Measurements from ENCODE around the gene TCHP. TPM values are rescaled to one million over a fixed set of nuclear protein-coding genes. Genes with fewer than 3 reads are reported as not detected.

Gene TCHP
- total and polyA plus RNA-seq, 12 donors = 8.3 to 21.1 (median 10.6) TPM

DNA sequence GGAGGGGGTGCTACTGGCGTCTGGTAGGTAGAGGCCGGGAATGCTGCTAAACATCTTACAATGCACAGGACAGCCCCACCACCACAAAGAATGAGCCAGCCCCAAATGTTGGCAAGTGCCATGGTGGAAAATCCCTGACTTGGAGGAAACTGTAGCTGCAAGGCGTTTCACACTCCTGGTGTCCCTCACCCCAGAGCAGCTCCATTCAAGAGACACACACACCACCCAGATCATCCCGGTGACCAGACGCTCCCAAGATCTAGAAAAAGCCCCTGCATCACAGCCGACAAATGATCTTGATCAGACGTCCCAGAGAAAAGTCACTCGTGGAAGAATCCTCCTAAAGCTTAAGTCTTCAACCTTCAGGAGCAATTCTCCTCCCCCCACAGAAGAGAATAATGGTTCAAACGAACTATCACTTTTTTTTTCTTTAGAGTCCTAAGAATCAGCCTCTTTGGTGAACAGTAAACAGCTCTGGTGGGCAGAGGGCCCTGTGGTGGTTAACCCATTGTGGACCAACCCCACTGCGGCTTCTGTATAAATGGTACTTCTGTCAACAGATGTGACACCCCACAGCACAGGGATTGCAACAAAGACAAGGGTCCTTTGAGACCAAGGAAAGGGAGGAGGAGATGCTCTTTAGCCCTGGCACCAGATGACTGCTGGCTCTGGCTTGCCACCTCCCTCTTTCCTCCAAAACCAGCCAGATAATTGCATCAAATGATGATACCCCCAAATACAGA is 22.4 kb upstream of the TCHP start:
- no peaks in the 10 kb centered on the region for H3K36me3 ChIP-seq (replicated peaks in 1 of 2)
- TF ChIP-seq CTCF (IDR thresholded peaks at IDR 0.05) (no peak), POLR2A (IDR thresholded peaks at IDR 0.05) (no peak)
- H3K27ac ChIP-seq = no peak overlapping the region
- no peaks in the 10 kb centered on the region for H3K27me3 ChIP-seq
- intact Hi-C loops (cut with DNase I) = no loop called here
- no peak overlapping the region for H3K4me3 ChIP-seq
- H3K9me3 ChIP-seq (replicated peaks in 1 of 3) = no peaks in the 10 kb centered on the region
- WGBS, 4 donors = 72 to 79% (median 74%) methylated on average over 10 of the region's 10 CpGs
- peaks cover 11 to 31% of the 10 kb centered on the region in 2 donors for H3K4me1 ChIP-seq (replicated peaks in 1 of 2)
- no peak for DNase-seq

DNA sequence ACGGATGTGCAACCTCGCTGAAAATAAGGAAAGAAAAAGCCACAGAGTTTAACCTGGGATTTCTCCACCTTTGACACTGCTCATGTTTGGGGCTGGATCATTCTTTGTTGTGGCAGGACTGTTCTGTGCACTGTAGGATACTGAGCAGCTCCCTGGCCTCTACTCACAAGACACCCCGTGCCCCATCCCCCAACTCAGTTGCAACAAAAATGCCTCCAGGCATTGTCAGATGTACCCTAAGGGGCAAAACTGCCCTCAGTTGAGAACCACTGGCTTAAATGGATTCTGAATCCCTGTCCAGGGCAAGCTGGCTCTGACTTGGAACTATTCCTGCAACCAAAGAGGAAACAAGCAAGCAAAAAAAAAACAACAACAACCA is 21.8 kb upstream of the TCHP start:
- no peak for TF ChIP-seq POLR2A (IDR thresholded peaks at IDR 0.05)
- no peak for TF ChIP-seq CTCF (IDR thresholded peaks at IDR 0.05)
- Histone ChIP-seq H3K4me3 (no peak overlapping the region), H3K27ac (no peak overlapping the region), H3K9me3 (replicated peaks in 1 of 3) (no peaks in the 10 kb centered on the region), H3K4me1 (replicated peaks in 1 of 2) (peaks cover 11 to 31% of the 10 kb centered on the region in 2 donors), H3K27me3 (no peaks in the 10 kb centered on the region), H3K36me3 (replicated peaks in 1 of 2) (no peaks in the 10 kb centered on the region)
- WGBS, 4 donors = 82 to 89% (median 85%) methylated on average over 3 of the region's 3 CpGs
- intact Hi-C loops (cut with DNase I) = no loop called here
- DNase-seq = no peak

GRCh38 chr12:109878749-109879148 is 21.3 kb upstream of the TCHP start:
- peak overlapping the region in 1 of 4 donors; percentile 92 for H3K4me3 ChIP-seq
- peaks cover 11 to 31% of the 10 kb centered on the region in 2 donors for H3K4me1 ChIP-seq (replicated peaks in 1 of 2)
- DNase-seq = no peak
- no peaks in the 10 kb centered on the region for H3K36me3 ChIP-seq (replicated peaks in 1 of 2)
- TF ChIP-seq CTCF (IDR thresholded peaks at IDR 0.05) (no peak), POLR2A (IDR thresholded peaks at IDR 0.05) (no peak)
- no peaks in the 10 kb centered on the region for H3K27me3 ChIP-seq
- intact Hi-C loops (cut with DNase I) = no loop called here
- no peak overlapping the region for H3K27ac ChIP-seq
- H3K9me3 ChIP-seq (replicated peaks in 1 of 3) = no peaks in the 10 kb centered on the region
- WGBS, 4 donors = 67 to 84% (median 73%) methylated on average over 7 of the region's 7 CpGs

GRCh38 chr12:109879351-109880042 is 20.6 kb upstream of the TCHP start:
- Histone ChIP-seq H3K4me3 (peak overlapping the region in 3 of 4 donors; percentile 60 to 92 (median 83)), H3K4me1 (replicated peaks in 1 of 2) (peaks cover 11 to 31% of the 10 kb centered on the region in 2 donors), H3K27me3 (no peaks in the 10 kb centered on the region), H3K27ac (peak overlapping the region in 3 of 5 donors; percentile 63 to 89 (median 71)), H3K9me3 (replicated peaks in 1 of 3) (no peaks in the 10 kb centered on the region), H3K36me3 (replicated peaks in 1 of 2) (no peaks in the 10 kb centered on the region)
- intact Hi-C loops (cut with DNase I) = loop anchor here in 1 of 2 donors (2.0 kb wide), 1 partner anchor 75 kb away; no protein-coding TSS in a partner anchor
- no peak for TF ChIP-seq CTCF (IDR thresholded peaks at IDR 0.05)
- no peak for TF ChIP-seq POLR2A (IDR thresholded peaks at IDR 0.05)
- no peak for DNase-seq
- 8 to 13% (median 11%) methylated on average over 10 to 13 of the region's 13 CpGs for WGBS, 4 donors
